Esophagus muscularis mucosa (tissue), 4 donors: Measurements from ENCODE around the gene CELF3.

Experiments
- EP300 ChIP-seq: sonication (generic); formaldehyde crosslinking; IDR thresholded peaks from one replicate; pipeline ENCODE4 v1.6.1; 2017; ENCODE audit warnings: antibody characterized with exemption
- POLR2AphosphoS5 ChIP-seq, 2 donors: sonication (generic); formaldehyde crosslinking; IDR thresholded peaks; one replicate each; pipeline ENCODE4 v1.6.1; 2017; ENCODE audit warnings: antibody characterized with exemption in 2 of 2
- TF ChIP-seq, protein P1 (sequence below), 3 experiments: fragments of 200-600 bp in 2 of 3; fragments of 450-650 bp in 1 of 3; sonication (generic) in 2 of 3; IDR thresholded peaks; one replicate each; pipeline ENCODE4 v1.5.1; 2017 to 2019; ENCODE audit warnings: antibody characterized with exemption in 3 of 3, mild to moderate bottlenecking in 2 of 3, moderate library complexity in 1 of 3

- TF ChIP-seq, protein P1, sequence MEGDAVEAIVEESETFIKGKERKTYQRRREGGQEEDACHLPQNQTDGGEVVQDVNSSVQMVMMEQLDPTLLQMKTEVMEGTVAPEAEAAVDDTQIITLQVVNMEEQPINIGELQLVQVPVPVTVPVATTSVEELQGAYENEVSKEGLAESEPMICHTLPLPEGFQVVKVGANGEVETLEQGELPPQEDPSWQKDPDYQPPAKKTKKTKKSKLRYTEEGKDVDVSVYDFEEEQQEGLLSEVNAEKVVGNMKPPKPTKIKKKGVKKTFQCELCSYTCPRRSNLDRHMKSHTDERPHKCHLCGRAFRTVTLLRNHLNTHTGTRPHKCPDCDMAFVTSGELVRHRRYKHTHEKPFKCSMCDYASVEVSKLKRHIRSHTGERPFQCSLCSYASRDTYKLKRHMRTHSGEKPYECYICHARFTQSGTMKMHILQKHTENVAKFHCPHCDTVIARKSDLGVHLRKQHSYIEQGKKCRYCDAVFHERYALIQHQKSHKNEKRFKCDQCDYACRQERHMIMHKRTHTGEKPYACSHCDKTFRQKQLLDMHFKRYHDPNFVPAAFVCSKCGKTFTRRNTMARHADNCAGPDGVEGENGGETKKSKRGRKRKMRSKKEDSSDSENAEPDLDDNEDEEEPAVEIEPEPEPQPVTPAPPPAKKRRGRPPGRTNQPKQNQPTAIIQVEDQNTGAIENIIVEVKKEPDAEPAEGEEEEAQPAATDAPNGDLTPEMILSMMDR (IDR thresholded peaks at IDR 0.05): no peak
- TF ChIP-seq POLR2AphosphoS5 (IDR thresholded peaks at IDR 0.05) (no peak), EP300 (no peak)
These were observed 39.7 kb upstream of the CELF3 start for GRCh38 chr1:151756291-151756690.
